Left ventricle myocardium inferior (tissue), 1 donor: ENCODE measurements around the gene RAB1B. TPM values are rescaled to one million over a fixed set of nuclear protein-coding genes. Genes with fewer than 3 reads are reported as not detected.
A peak's percentile ranks its signal among the peaks of the same experiment; 100 is the strongest.

ENCODE experiments used
- DNase-seq: peaks from one replicate; pipeline ENCODE4 v3.0.0-alpha.2; 2020
- H3K27ac ChIP-seq: fragments of 200-600 bp; replicated peaks from 2 replicates; pipeline ENCODE4 v1.8.0; 2021
- H3K27me3 ChIP-seq: fragments of 200-600 bp; 2 replicates; pipeline ENCODE4 v1.8.0; 2021; ENCODE audit warnings: low read depth
- H3K36me3 ChIP-seq: fragments of 200-600 bp; 2 replicates; pipeline ENCODE4 v1.8.0; 2021
- H3K4me1 ChIP-seq: fragments of 200-600 bp; 2 replicates; pipeline ENCODE4 v1.8.0; 2021
- H3K4me3 ChIP-seq: fragments of 200-600 bp; 2 replicates; pipeline ENCODE4 v1.8.0; 2021; ENCODE audit warnings: mild to moderate bottlenecking, moderate library complexity
- H3K9me3 ChIP-seq: fragments of 200-600 bp; replicated peaks from 2 replicates; pipeline ENCODE4 v1.8.0; 2021
- CTCF ChIP-seq: fragments of 200-600 bp; IDR thresholded peaks from 2 replicates; pipeline ENCODE4 v1.8.0; 2021; ENCODE audit warnings: antibody characterized with exemption, mild to moderate bottlenecking, borderline replicate concordance
- intact Hi-C: fragments of 100-400 bp; cut with micrococcal nuclease; formaldehyde crosslinking; loops from one replicate; pipeline ENCODE4 v1.11.0; 2022
- total RNA-seq: library from RNA; stranded (reverse); fragmentation: NEBNext Ultra II Directional; extraction: Animal tissue kit (Norgen Biotek cat#: 25700); gene quantifications from one replicate; pipeline ENCODE4 v1.2.1, GENCODE V29; 2021
- donor health status: DM: no; HTN: yes; CAD: no; lungs with severe emphysema.

The RAB1B gene
- total RNA-seq, 1 donor from 2014 or later: 116 TPM

DNA sequence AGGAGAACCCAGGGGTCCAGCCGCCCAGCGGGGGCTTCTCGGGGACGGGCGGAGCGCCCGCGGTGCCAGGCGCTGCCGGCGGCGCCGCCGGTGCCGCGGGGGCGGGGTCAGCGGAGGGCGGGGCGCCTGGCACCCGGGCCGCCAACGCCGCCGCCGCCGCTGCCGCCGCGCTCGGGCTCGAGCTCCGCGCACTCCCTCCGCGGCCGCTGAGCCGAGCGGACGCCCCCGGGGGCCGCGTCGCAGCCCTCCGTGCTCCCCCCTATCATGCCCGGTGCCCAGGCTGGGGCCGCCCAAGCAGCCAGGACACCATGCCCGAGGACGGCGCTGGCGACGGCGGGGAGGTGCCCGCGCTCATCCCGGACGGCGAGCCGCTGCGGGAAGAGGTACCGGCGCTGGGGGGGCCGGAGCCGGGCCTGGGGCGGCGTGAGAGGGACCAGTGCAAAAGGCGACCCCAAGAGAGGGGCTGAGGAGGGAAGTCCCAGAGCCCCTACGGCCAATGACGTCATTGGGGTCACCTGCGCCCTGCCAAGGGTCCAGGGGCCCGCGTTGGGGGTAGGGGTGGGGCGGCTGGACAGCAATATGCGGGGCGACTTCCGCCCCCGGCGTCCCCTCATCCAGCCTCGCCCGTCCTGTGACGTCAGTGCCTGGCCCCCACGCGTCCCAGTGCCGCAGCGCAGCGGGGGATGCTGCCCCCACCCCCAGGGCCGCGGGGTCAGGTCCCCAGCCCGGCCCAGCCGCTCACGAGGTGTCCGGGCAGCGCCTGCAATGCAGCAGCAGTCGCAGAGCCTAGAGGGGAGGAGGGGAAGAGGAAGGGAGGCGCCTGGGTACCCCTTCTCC, 23.5 kb downstream of the RAB1B start, which contains the start of gene TMEM151A:
Gene TMEM151A (plus strand): TSS at position 189 of the 837 bp plus-strand sequence. CDS start 120 bp downstream, at position 309.
- DNase-seq: no peak
- Histone ChIP-seq H3K36me3 (no peaks in the 10 kb centered on the region), H3K4me3 (peak within 1 kb of the TSS; percentile 60), H3K27ac (no peak within 1 kb of the TSS), H3K4me1 (peaks cover 34% of the 10 kb centered on the region), H3K27me3 (peaks cover 66% of the 10 kb centered on the region), H3K9me3 (no peaks in the 10 kb centered on the region)
- intact Hi-C loops: no loop called here
- TF ChIP-seq CTCF: no peak

- intact Hi-C loops: no loop called here
- Histone ChIP-seq H3K36me3 (no peaks in the 10 kb centered on the region), H3K27ac (no peak overlapping the region), H3K4me3 (peak overlapping the region; percentile 60), H3K27me3 (peaks cover 67% of the 10 kb centered on the region), H3K4me1 (peaks cover 28% of the 10 kb centered on the region), H3K9me3 (no peaks in the 10 kb centered on the region)
- TF ChIP-seq CTCF: no peak
- DNase-seq: no peak
Measured at GRCh38 chr11:66292543-66293332, 24.3 kb downstream of the RAB1B start.

- DNase-seq: no peak
- intact Hi-C loops: no loop called here
- TF ChIP-seq CTCF: no peak
- peaks cover 22% of the 10 kb centered on the region for H3K4me1 ChIP-seq
- H3K27ac ChIP-seq: no peak overlapping the region
- peaks cover 67% of the 10 kb centered on the region for H3K27me3 ChIP-seq
- H3K9me3 ChIP-seq: no peaks in the 10 kb centered on the region
- no peak overlapping the region for H3K4me3 ChIP-seq
- no peaks in the 10 kb centered on the region for H3K36me3 ChIP-seq
Measured at GRCh38 chr11:66293352-66293751, 24.9 kb downstream of the RAB1B start.

- Histone ChIP-seq H3K4me3 (no peak overlapping the region), H3K4me1 (peaks cover 17% of the 10 kb centered on the region), H3K27me3 (peaks cover 67% of the 10 kb centered on the region), H3K9me3 (no peaks in the 10 kb centered on the region), H3K36me3 (no peaks in the 10 kb centered on the region), H3K27ac (no peak overlapping the region)
- no peak for DNase-seq
- intact Hi-C loops: no loop called here
- TF ChIP-seq CTCF: no peak
Measured at GRCh38 chr11:66293777-66294625, 25.6 kb downstream of the RAB1B start.
